Mammary epithelial cell (primary cell): ENCODE results near the gene HLCS.

Source experiments
- CTCF ChIP-seq, 2 donors: IDR thresholded peaks in 1 of 2; conservative IDR thresholded peaks in 1 of 2; 2 replicates each; pipeline ENCODE4 v1.5.1; 2011 to 2012; ENCODE audit warnings: inconsistent platforms in 2 of 2, low read length in 2 of 2, mild to moderate bottlenecking in 2 of 2, control low read depth in 1 of 2, low read depth in 1 of 2; ENCODE audit not compliant: insufficient read depth in 1 of 2; ENCODE audit errors: extremely low read depth in 1 of 2
- EZH2 ChIP-seq: IDR thresholded peaks from 2 replicates; pipeline ENCODE4 v1.6.1; 2012; ENCODE audit warnings: low read length, inconsistent platforms, borderline replicate concordance

- TF ChIP-seq CTCF (conservative IDR thresholded peaks at IDR 0.05 in 1 of 2, IDR thresholded peaks at IDR 0.05 in 1 of 2; ENCODE audit: extremely low read depth in 1 of 2, insufficient read depth in 1 of 2, low read depth in 1 of 2, low read length in 2 of 2) (no peak), EZH2 (no peak)
Observed at GRCh38 chr21:36788120-36788638, 178.3 kb downstream of the HLCS start.
